Keratinocyte (primary cell): ENCODE data around the gene TPSAB1.

Experiments
- EZH2 ChIP-seq: IDR thresholded peaks from one replicate; pipeline ENCODE4 v1.6.1; 2012; ENCODE audit warnings: inconsistent platforms, mild to moderate bottlenecking, low read length, moderate library complexity
- TF ChIP-seq, protein P1 (sequence below), 3 experiments: IDR thresholded peaks in 1 of 3; conservative IDR thresholded peaks in 1 of 3; optimal IDR thresholded peaks in 1 of 3; 2 replicates in 2 of 3; 3 replicates in 1 of 3; pipeline versions ENCODE3 to v1.5.1; 2011; ENCODE audit warnings: low read length in 3 of 3, mild to moderate bottlenecking in 3 of 3, moderate library complexity in 2 of 3, control low read depth in 1 of 3, inconsistent platforms in 1 of 3; ENCODE audit not compliant: insufficient read depth in 2 of 3; ENCODE audit errors: extremely low read depth in 1 of 3

DNA sequence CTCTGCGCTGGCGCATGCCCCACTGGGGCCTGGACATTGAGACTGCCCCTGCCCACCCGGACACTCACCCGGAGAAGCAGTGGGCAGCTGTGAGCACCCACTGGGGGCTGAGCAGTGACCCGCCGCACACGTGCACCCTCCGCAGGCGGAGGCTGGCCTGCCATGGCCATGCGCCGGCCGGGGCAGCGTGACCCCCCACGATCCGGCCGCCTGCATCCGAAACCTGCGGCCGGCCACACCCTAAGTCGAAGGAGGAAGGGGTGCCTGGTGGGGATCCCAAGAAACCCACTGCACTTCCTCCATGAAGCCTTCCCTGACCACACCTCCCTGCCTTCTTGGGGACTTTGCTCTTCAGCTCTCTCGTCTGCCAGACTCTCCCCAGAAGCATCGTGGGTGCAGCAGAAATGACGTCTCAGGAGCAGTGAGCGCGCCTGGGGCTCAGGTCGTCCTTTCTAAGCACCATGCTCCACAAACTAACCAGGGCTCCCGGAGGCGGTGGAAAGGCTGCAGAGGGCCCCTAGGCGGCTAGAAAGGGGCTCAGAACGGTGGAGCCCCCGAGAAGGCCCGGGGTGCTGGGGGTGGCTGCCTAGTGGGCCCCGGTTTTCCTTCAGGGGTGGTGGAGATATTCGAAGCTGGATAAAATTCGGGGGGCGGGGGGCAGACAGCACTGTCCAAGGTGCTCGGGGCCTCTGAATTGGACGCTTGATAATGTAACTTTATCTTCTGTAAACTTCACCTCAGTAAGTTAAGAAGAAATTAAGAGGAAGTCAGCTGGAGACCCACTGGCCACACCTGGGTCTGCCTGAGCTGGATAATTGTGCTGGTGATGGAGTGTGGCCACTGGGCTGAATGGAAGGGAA lies 16.9 kb upstream of the TPSAB1 start:
- TF ChIP-seq, protein P1, sequence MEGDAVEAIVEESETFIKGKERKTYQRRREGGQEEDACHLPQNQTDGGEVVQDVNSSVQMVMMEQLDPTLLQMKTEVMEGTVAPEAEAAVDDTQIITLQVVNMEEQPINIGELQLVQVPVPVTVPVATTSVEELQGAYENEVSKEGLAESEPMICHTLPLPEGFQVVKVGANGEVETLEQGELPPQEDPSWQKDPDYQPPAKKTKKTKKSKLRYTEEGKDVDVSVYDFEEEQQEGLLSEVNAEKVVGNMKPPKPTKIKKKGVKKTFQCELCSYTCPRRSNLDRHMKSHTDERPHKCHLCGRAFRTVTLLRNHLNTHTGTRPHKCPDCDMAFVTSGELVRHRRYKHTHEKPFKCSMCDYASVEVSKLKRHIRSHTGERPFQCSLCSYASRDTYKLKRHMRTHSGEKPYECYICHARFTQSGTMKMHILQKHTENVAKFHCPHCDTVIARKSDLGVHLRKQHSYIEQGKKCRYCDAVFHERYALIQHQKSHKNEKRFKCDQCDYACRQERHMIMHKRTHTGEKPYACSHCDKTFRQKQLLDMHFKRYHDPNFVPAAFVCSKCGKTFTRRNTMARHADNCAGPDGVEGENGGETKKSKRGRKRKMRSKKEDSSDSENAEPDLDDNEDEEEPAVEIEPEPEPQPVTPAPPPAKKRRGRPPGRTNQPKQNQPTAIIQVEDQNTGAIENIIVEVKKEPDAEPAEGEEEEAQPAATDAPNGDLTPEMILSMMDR (optimal IDR thresholded peaks at IDR 0.05 in 1 of 3, IDR thresholded peaks at IDR 0.05 in 1 of 3, conservative IDR thresholded peaks at IDR 0.05 in 1 of 3; ENCODE audit: extremely low read depth in 1 of 3, insufficient read depth in 2 of 3, low read length in 3 of 3) = no peak
- no peak for TF ChIP-seq EZH2
